Cardiac muscle cell (in vitro differentiated cells and primary cell): ENCODE data around the gene HINT2. TPM values are rescaled to one million over a fixed set of nuclear protein-coding genes. Genes with fewer than 3 reads are reported as not detected.

Experiments used
- DNase-seq, 2 donors: peaks; one replicate each; pipeline versions ENCODE4 v3.0.0 to v3.0.0-alpha.2; 2010 to 2017; ENCODE audit warnings: low read depth in 1 of 2, low spot score in 1 of 2
- H3K27ac ChIP-seq: fragments of 200-600 bp; sonication (generic); 2 replicates; pipeline ENCODE4 v1.5.1; 2016
- H3K27me3 ChIP-seq: fragments of 200-600 bp; sonication (generic); 2 replicates; pipeline ENCODE4 v1.6.0; 2016; ENCODE audit warnings: control low read depth
- H3K36me3 ChIP-seq: fragments of 200-600 bp; sonication (generic); 2 replicates; pipeline ENCODE4 v1.5.1; 2016; ENCODE audit warnings: control low read depth
- H3K4me1 ChIP-seq: fragments of 200-600 bp; sonication (generic); 2 replicates; pipeline ENCODE4 v1.8.1; 2017; ENCODE audit warnings: low read depth, mild to moderate bottlenecking, mixed run types
- H3K4me3 ChIP-seq: fragments of 200-600 bp; sonication (generic); 2 replicates; pipeline ENCODE4 v1.5.1; 2016; ENCODE audit warnings: mild to moderate bottlenecking
- H3K9me3 ChIP-seq: fragments of 200-600 bp; sonication (generic); 2 replicates; pipeline ENCODE4 v1.5.1; 2017; ENCODE audit warnings: low read depth, mild to moderate bottlenecking, control low read depth
- CTCF ChIP-seq: IDR thresholded peaks from 2 replicates; pipeline ENCODE4 v1.5.1; 2012; ENCODE audit warnings: low read depth, mild to moderate bottlenecking, low read length
- polyA plus RNA-seq: library from polyadenylated mRNA; unstranded; fragments of >200 nt; fragmentation: Nextera tagmentation; extraction: Ambion mirVana; gene quantifications from 2 replicates; pipeline ENCODE4 v1.2.1, GENCODE V29; 2016
- total RNA-seq: library from RNA; depleted of rRNA; stranded (reverse); fragments of >200 nt; gene quantifications from 2 replicates; pipeline ENCODE4 v1.2.3, GENCODE V29; 2016

HINT2 gene
- total and polyA plus RNA-seq, 2 experiments from 2014 or later = 48.5 to 177 TPM

GRCh38 chr9:35792024-35792813 lies 22.6 kb downstream of the HINT2 start:
- Histone ChIP-seq H3K9me3 (no peaks in the 10 kb centered on the region), H3K27ac (no peak overlapping the region), H3K4me3 (peak overlapping the region; percentile 20), H3K4me1 (peaks cover 17% of the 10 kb centered on the region), H3K27me3 (no peaks in the 10 kb centered on the region), H3K36me3 (no peaks in the 10 kb centered on the region)
- TF ChIP-seq CTCF = no peak
- DNase-seq = no peak

- Histone ChIP-seq H3K4me3 (peak within 1 kb of the TSS; percentile 20), H3K9me3 (no peaks in the 10 kb centered on the region), H3K4me1 (peaks cover 17% of the 10 kb centered on the region), H3K36me3 (no peaks in the 10 kb centered on the region), H3K27me3 (no peaks in the 10 kb centered on the region), H3K27ac (peak within 1 kb of the TSS; percentile 5)
- peak; percentile 58 to 78 for DNase-seq
- TF ChIP-seq CTCF = no peak
These were observed 23.4 kb downstream of the HINT2 start, which contains the start of gene NPR2 for GRCh38 chr9:35791297-35791921. TSS of gene NPR2 (plus strand) at chr9:35791591. CDS start at chr9:35792409, 818 bp downstream.

- H3K27ac ChIP-seq = no peak overlapping the region
- H3K9me3 ChIP-seq = no peaks in the 10 kb centered on the region
- peaks cover 17% of the 10 kb centered on the region for H3K4me1 ChIP-seq
- H3K27me3 ChIP-seq = no peaks in the 10 kb centered on the region
- peak; percentile 86 for TF ChIP-seq CTCF
- peak overlapping the region; percentile 20 for H3K4me3 ChIP-seq
- H3K36me3 ChIP-seq = no peaks in the 10 kb centered on the region
- peak; percentile 88 to 94 for DNase-seq
These were observed 24.2 kb downstream of the HINT2 start for GRCh38 chr9:35790385-35791296.

GRCh38 chr9:35790025-35790384 lies 24.8 kb downstream of the HINT2 start:
- no peak overlapping the region for H3K27ac ChIP-seq
- peaks cover 17% of the 10 kb centered on the region for H3K4me1 ChIP-seq
- H3K27me3 ChIP-seq = no peaks in the 10 kb centered on the region
- DNase-seq = no peak
- H3K36me3 ChIP-seq = no peaks in the 10 kb centered on the region
- no peaks in the 10 kb centered on the region for H3K9me3 ChIP-seq
- no peak overlapping the region for H3K4me3 ChIP-seq
- no peak for TF ChIP-seq CTCF

- H3K9me3 ChIP-seq = no peaks in the 10 kb centered on the region
- no peak overlapping the region for H3K4me3 ChIP-seq
- H3K27me3 ChIP-seq = no peaks in the 10 kb centered on the region
- DNase-seq = no peak
- no peak overlapping the region for H3K27ac ChIP-seq
- no peak for TF ChIP-seq CTCF
- H3K36me3 ChIP-seq = no peaks in the 10 kb centered on the region
- H3K4me1 ChIP-seq = peaks cover 17% of the 10 kb centered on the region
These were observed 25.3 kb downstream of the HINT2 start for GRCh38 chr9:35789541-35789940.
